ENCODE data around the gene ADGRE3. TPM values are rescaled to one million over a fixed set of nuclear protein-coding genes. Genes with fewer than 3 reads are reported as not detected.

ADGRE3 gene
- total and polyA plus RNA-seq, 5 experiments from 2014 or later = not detected

DNA sequence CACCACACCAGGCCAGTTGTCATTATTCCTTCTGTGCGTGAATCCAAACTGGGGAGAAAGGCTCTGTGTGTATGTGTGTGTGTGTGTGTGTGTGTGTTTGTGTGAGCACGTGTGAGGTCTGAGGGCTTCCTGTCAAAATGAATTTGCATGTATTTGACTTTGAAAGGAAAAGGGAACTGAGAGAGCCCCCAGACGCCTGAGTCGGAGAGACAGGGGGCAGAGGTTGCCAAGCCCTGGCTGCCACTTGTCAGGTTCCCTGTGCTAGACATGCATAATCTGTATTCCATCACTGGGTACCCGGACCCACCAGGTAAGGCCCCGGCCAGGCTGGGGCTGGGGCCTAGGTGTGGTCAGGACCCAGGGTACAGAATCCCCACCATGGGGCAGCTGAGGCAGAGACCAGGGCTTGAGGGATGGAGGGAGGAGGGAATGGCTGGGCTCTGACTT, 91.7 kb downstream of the ADGRE3 start, which contains the start of gene CLEC17A:
Gene CLEC17A, plus strand, starts transcription at position 191 of the 447 bp plus-strand sequence. Its CDS starts 77 bp downstream, at position 268.
- peak in 1 of 10 donors; percentile 33 for DNase-seq
- Mint-ChIP-seq H3K27me3 (peaks cover 0 to 3% (median 0%) of the 10 kb centered on the region in 5 donors), H3K9me3 (no peaks in the 10 kb centered on the region), H3K36me3 (no peaks in the 10 kb centered on the region), H3K27ac (peak within 1 kb of the TSS in 3 of 10 donors; percentile 24 to 83 (median 57)), H3K4me1 (peaks cover 0 to 22% (median 0%) of the 10 kb centered on the region in 4 donors), H3K4me3 (peak within 1 kb of the TSS in 2 of 10 donors; percentile 58 to 88)
- peak in 1 of 2 donors; percentile 41 for ATAC-seq
- POLR2A ChIA-PET = interaction anchor here (0.7 kb wide), 1 partner anchor 103 kb away, joined by 3 read pairs; no protein-coding TSS in a partner anchor

DNA sequence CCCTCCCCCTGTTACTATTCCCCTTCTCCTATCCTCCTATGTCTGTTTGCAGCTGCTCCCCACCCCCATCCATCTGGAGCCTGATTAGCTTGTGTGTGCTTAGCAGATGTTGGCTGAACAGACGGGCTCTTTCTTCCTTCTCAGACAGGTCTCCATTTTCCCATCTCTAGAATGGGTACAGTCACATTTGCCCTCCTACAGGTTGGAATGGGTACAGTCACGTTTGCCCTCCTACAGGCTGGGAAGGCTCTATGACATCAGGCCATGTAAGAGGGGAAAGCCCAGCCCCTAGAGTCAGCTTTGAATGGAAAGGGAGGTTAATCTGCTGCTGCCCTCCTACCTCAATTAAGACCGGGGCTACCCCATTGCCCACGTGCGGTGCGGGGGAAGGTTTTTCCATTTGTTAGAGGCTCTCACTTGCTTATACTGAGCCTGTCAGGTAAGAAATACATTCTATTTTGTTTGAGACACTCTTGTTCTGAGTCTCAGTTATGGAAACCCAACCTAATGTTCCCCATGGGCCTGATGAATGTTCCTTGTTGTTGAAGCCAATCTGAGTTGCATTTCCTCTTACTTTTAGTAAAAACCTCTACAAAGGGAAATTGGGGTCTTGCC, 93.9 kb downstream of the ADGRE3 start:
- Mint-ChIP-seq H3K4me1 (peaks cover 0 to 26% (median 0%) of the 10 kb centered on the region in 4 donors), H3K4me3 (no peak overlapping the region), H3K9me3 (no peaks in the 10 kb centered on the region), H3K27me3 (no peaks in the 10 kb centered on the region), H3K36me3 (no peaks in the 10 kb centered on the region), H3K27ac (no peak overlapping the region)
- no peak for ATAC-seq
- POLR2A ChIA-PET = no interaction called here
- DNase-seq = no peak

DNA sequence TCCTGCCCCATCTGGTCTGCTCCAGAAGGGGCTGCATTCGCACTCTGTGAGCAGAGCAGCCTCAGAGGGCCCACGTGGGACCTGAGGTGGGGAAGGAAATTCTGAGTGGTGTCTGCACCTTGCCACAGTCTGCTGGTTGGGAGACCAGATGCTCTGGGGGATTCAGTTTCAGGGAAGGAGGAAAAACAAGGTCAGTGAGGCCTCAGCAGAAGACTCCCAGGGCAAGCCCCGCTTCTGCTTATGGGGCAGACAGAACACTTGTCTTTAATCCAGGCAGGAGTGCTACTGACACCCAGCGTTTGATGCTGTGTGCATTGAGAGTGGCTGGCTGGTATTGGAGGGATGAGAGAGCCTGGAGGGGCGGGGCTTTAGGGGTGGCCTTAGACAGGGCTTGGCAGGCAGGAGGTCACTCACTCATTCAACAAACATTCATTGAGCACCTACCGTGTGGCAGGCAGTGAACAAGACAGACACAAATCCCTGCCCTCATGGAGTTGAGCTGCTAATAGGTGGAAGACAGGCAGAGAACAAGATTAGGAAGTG, 96.7 kb downstream of the ADGRE3 start:
- DNase-seq (no peak), ATAC-seq (peak in 1 of 2 donors; percentile 14)
- POLR2A ChIA-PET = interaction anchor here (0.5 kb wide), 1 partner anchor 67 kb away, joined by 4 read pairs; no protein-coding TSS in a partner anchor
- H3K36me3 Mint-ChIP-seq = no peaks in the 10 kb centered on the region
- no peaks in the 10 kb centered on the region for H3K9me3 Mint-ChIP-seq
- H3K4me1 Mint-ChIP-seq = peaks cover 2 to 35% (median 8%) of the 10 kb centered on the region in 4 donors
- H3K27me3 Mint-ChIP-seq = no peaks in the 10 kb centered on the region
- peak overlapping the region in 1 of 10 donors; percentile 53 for H3K4me3 Mint-ChIP-seq
- peak overlapping the region in 3 of 10 donors; percentile 16 to 67 (median 27) for H3K27ac Mint-ChIP-seq

DNA sequence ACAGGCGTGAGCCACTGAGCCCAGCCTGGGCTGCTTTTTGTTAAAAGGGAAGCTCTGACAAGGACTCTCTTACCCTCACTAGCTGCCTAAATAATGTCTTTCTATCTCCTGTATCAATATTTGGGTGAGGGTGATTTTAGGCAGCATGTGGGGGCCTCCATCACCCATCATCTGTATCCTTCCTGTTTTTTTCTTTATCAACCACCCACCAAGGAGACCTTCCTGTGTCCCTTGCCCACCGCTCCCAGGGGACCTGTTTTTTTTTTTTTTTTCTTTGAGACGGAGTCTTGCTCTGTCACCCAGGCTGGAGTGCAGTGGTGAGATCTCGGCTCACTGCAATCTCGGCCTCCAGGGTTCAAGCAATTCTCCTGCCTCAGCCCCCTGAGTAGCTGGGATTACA, 97.4 kb downstream of the ADGRE3 start:
- Mint-ChIP-seq H3K9me3 (no peaks in the 10 kb centered on the region), H3K36me3 (no peaks in the 10 kb centered on the region), H3K4me3 (peak overlapping the region in 1 of 10 donors; percentile 50), H3K4me1 (peaks cover 2 to 32% (median 8%) of the 10 kb centered on the region in 4 donors), H3K27me3 (no peaks in the 10 kb centered on the region), H3K27ac (peak overlapping the region in 2 of 10 donors; percentile 25 to 67)
- ATAC-seq (no peak), DNase-seq (no peak)
- POLR2A ChIA-PET = interaction anchor here (0.7 kb wide), 1 partner anchor 1450 kb away, joined by 4 read pairs; no protein-coding TSS in a partner anchor

DNA sequence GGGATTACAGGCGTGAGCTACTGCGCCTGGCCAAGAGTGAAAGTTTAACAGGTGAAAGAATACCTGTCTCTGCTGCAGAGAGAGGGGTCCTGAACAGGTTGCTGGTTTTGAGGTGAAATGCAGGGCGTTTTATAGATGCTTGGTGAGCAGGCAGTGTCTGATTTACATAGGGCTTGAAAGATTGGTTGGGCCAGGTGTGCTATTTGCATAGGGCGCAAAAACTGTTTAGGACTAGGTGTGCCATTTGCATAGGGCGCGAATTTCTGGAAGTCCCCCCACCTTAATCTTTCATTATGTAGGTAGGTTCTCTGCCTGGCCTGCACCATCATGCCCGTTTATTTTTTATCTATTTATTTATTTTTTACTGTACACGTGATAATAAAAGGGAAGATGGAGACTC, 98.3 kb downstream of the ADGRE3 start:
- POLR2A ChIA-PET = no interaction called here
- Mint-ChIP-seq H3K27ac (peak overlapping the region in 1 of 10 donors; percentile 67), H3K9me3 (no peaks in the 10 kb centered on the region), H3K36me3 (no peaks in the 10 kb centered on the region), H3K27me3 (no peaks in the 10 kb centered on the region), H3K4me1 (peaks cover 4 to 39% (median 14%) of the 10 kb centered on the region in 4 donors), H3K4me3 (no peak overlapping the region)
- no peak for DNase-seq
- ATAC-seq = no peak

DNA sequence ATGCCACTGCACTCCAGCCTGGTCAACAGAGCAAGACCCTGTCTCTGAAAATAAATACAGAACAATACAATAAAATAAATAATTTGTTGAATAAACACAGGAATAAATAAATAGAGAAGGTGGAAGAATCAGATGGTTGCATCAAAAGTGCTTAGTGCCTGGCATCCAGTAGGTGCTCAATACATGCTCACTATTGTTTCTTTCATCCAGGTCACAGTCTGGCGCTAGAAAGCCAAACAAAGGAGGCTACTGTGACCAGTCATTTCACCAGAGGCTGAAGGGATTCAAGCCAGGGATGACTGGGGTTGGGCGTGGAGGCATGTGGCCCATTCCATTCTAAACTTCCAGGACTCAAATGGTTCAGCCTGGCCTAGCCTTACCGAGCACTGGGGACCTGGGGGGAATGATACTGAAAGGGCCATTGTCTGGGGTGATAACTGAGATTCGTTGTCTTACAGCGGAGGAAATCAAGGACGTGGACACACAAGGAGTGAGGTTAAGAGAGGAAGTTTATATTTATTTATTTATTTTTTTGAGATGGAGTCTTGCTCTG, 99.1 kb downstream of the ADGRE3 start:
- POLR2A ChIA-PET = no interaction called here

DNA sequence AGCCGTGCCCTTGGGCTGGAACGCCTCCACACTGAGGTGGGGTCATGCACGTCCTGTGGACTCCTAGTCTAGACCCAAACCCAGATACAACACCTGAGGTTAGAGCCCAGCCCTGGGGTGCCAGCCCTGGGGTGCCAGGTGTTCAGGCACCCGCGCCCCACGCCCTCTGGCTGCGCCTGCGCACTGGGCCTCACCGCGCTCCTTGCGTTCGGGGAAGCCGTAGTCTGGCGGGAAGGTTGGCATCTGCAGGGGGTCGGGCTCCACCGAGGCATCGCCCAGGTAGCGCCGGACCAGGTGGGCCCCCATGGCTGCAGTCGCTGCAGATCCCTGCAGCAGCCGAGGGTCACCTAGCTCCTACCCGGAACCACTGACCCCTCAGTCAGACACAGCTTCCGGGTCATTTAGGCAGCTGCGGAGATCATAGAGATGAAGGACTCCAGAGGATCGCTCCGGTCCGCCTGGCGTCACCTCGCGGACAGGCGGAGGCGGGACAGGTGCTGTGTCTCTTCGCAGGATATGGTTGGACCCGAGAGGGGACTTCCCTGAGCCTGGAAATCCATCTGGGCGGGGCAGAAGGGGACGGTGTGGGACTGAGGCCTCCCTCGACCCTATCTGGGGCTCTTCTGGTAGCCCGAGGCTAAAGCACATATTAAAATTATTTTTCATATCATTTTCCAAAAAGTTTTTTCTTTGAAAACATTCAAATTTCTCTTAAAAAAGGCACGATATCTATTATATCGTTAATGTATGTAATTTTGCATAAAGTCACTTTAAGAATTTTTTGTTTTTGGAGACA, 102.8 kb downstream of the ADGRE3 start, which contains the start of gene NDUFB7:
Gene NDUFB7, minus strand, starts transcription at position 372 of the 796 bp plus-strand sequence. Its CDS starts 66 bp downstream, at position 306.
- DNase-seq (peak; percentile 76 to 94 (median 87)), ATAC-seq (peak; percentile 93 to 97)
- Mint-ChIP-seq H3K4me1 (peaks cover 19 to 53% (median 43%) of the 10 kb centered on the region in 4 donors), H3K27ac (peak within 1 kb of the TSS; percentile 83 to 96 (median 94)), H3K4me3 (peak within 1 kb of the TSS; percentile 93 to 98 (median 95)), H3K36me3 (peaks cover 0 to 15% (median 0%) of the 10 kb centered on the region in 3 donors), H3K27me3 (no peaks in the 10 kb centered on the region), H3K9me3 (no peaks in the 10 kb centered on the region)
- POLR2A ChIA-PET = interaction anchor here (0.5 to 2.6 kb wide), 14 partner anchors 12 to 634 kb away, joined by 3 to 18 read pairs (median 4); partner anchors contain the start of genes ASF1B, DNAJB1, IL27RA and PODNL1

More for the DNA sequence above, 99.1 kb downstream of the ADGRE3 start:
- ATAC-seq = no peak
- no peaks in the 10 kb centered on the region for H3K36me3 Mint-ChIP-seq
- no peak overlapping the region for H3K4me3 Mint-ChIP-seq
- DNase-seq = no peak
- H3K9me3 Mint-ChIP-seq = no peaks in the 10 kb centered on the region
- no peak overlapping the region for H3K27ac Mint-ChIP-seq
- H3K27me3 Mint-ChIP-seq = no peaks in the 10 kb centered on the region
- H3K4me1 Mint-ChIP-seq = peaks cover 5 to 42% (median 19%) of the 10 kb centered on the region in 4 donors

DNA sequence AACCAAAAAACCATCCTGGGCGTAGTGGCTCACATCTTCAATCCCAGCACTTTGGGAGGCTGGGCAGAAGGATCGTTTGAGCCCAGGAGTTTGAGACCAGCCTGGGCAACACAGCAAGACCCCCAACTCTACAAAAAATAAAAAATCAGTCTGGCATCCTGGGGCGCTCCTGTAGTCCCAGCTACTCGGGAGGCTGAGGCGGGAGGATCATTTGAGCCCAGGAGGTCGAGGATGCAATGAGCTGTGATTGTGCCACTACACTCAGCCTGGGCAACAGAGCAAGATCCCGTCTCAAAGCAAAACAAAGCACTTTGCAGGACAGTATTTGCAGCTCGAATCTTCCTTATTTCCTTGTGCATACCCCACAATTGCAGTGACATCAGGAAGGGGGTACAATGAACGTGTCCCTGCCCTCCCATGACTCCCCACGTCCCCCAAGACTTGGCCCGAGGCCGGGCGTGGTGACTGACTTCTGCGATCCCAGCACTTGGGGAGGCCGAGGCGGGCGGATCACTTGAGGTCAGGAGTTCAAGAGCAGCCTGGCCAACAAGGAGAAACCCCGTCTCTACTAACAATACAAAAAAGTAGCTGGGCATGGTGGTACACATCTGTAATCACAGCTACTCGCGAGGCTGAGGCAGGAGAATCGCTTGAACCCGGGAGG, 103.6 kb downstream of the ADGRE3 start:
- POLR2A ChIA-PET = interaction anchor here (0.6 to 2.6 kb wide), 10 partner anchors 34 to 633 kb away, joined by 3 to 18 read pairs (median 3); partner anchors contain the start of genes DNAJB1, PODNL1 and ZNF333
- DNase-seq (no peak), ATAC-seq (no peak)
- Mint-ChIP-seq H3K4me1 (peaks cover 21 to 53% (median 45%) of the 10 kb centered on the region in 4 donors), H3K4me3 (peak overlapping the region; percentile 93 to 98 (median 95)), H3K27me3 (no peaks in the 10 kb centered on the region), H3K36me3 (peaks cover 0 to 19% (median 0%) of the 10 kb centered on the region in 3 donors), H3K9me3 (no peaks in the 10 kb centered on the region), H3K27ac (peak overlapping the region in 9 of 10 donors; percentile 49 to 96 (median 93))

Other genes with a start within 250 kb of the ADGRE3 start
- gene PKN1, start 241.5 kb downstream of the ADGRE3 start, total RNA-seq = 100 to 1,000 TPM; 188 to 200 TPM
- 10 to 100 TPM; 45.5 to 96.6 (median 56.8) TPM for gene PKN1, start 241.5 kb downstream of the ADGRE3 start, polyA plus RNA-seq
- not detected for gene PTGER1, start 199.5 kb downstream of the ADGRE3 start, total RNA-seq
- not detected for gene PTGER1, start 199.5 kb downstream of the ADGRE3 start, polyA plus RNA-seq
- 10 to 100 TPM; 19.9 to 23.0 TPM for gene GIPC1, start 178.7 kb downstream of the ADGRE3 start, total RNA-seq
- gene GIPC1, start 178.7 kb downstream of the ADGRE3 start, polyA plus RNA-seq = 10 to 100 TPM; 32.2 to 35.0 (median 33.5) TPM
- 100 to 1,000 TPM; 165 to 171 TPM for gene DNAJB1, start 156.4 kb downstream of the ADGRE3 start, total RNA-seq
- gene DNAJB1, start 156.4 kb downstream of the ADGRE3 start, polyA plus RNA-seq = 100 to 1,000 TPM; 205 to 348 (median 344) TPM
- gene TECR, start 145.2 kb downstream of the ADGRE3 start, total RNA-seq = 100 to 1,000 TPM; 179 to 182 TPM
- 100 to 1,000 TPM; 193 to 300 (median 261) TPM for gene TECR, start 145.2 kb downstream of the ADGRE3 start, polyA plus RNA-seq
- gene NDUFB7, start 102.8 kb downstream of the ADGRE3 start, total RNA-seq = 10 to 100 TPM; 61.6 to 64.6 TPM
- 100 to 1,000 TPM; 209 to 236 (median 230) TPM for gene NDUFB7, start 102.8 kb downstream of the ADGRE3 start, polyA plus RNA-seq
- gene CLEC17A, start 91.8 kb downstream of the ADGRE3 start, total RNA-seq = 1 to 10 TPM; 4.0 to 4.3 TPM
- gene CLEC17A, start 91.8 kb downstream of the ADGRE3 start, polyA plus RNA-seq = not detected
- gene ZNF333, start 15.2 kb upstream of the ADGRE3 start, total RNA-seq = 10 to 100 TPM; 36.3 to 41.5 TPM
- gene ZNF333, start 15.2 kb upstream of the ADGRE3 start, polyA plus RNA-seq = 1 to 10 TPM; 7.6 to 8.1 (median 7.8) TPM
- gene ADGRE2, start 103.7 kb upstream of the ADGRE3 start, total RNA-seq = not detected
- not detected for gene ADGRE2, start 103.7 kb upstream of the ADGRE3 start, polyA plus RNA-seq
- not detected for gene OR7A5, start 160.3 kb upstream of the ADGRE3 start, total RNA-seq
- gene OR7A5, start 160.3 kb upstream of the ADGRE3 start, polyA plus RNA-seq = not detected
- gene OR7C1, start 160.3 kb upstream of the ADGRE3 start, total RNA-seq = not detected
- not detected for gene OR7C1, start 160.3 kb upstream of the ADGRE3 start, polyA plus RNA-seq
- gene OR7A10, start 174.1 kb upstream of the ADGRE3 start, total RNA-seq = not detected
- gene OR7A10, start 174.1 kb upstream of the ADGRE3 start, polyA plus RNA-seq = not detected
- not detected for gene OR7A17, start 211.3 kb upstream of the ADGRE3 start, total RNA-seq
- gene OR7A17, start 211.3 kb upstream of the ADGRE3 start, polyA plus RNA-seq = not detected